Heart left ventricle (tissue), 13 donors: ENCODE measurements around the gene GRIP2.

ENCODE experiments used
- CTCF ChIP-seq, 12 donors: fragments of 200-600 bp; sonication (generic) in 4 of 12; IDR thresholded peaks; one replicate each; pipeline versions ENCODE4 v1.5.0 to v1.8.0; 2018 to 2022; ENCODE audit warnings: antibody characterized with exemption in 12 of 12, mild to moderate bottlenecking in 5 of 12
- POLR2A ChIP-seq, 2 donors: fragments of 450-650 bp; IDR thresholded peaks; one replicate each; pipeline ENCODE4 v1.6.1; 2017; ENCODE audit warnings: antibody characterized with exemption in 2 of 2, mild to moderate bottlenecking in 2 of 2, moderate library complexity in 2 of 2
- donor health status: ischemic (EF 13 %, LVEDD 7.1; RV severe dilation, severe dysfunction).
- donor health status: DM: no; HTN: yes; CAD: no.
- donor health status: DM: no; HTN: no; CAD: no.
- donor health status: ischemic (EF 25% LVEDD 6.9; RV normal size, moderate dysfunction).
- donor health status: ischemic (EF 25% LVEDD 5.7; RV mildly dilated, moderate dysfunction).
- donor health status: ischemic (EF 35%, LVEDD 5.7; RV mildly dilated, moderate dysfunction).
- donor health status: nonischemic (EF 11% LVEDD 7.7; RV severe dilation, severe dysfunction).
- donor health status: DM: yes; HTN: yes; CAD: no.
- donor health status: PGD.
- donor health status: ischemic (EF 29% LVEDD 5.4; RV normal size, mild dysfunction).
- donor health status: nonischemic (EF 23%, LVEDD 6.1; RV moderate dilation, normal function).

GRCh38 chr3:14502472-14502871 is 37.7 kb downstream of the GRIP2 start:
- TF ChIP-seq CTCF (IDR thresholded peaks at IDR 0.05) (no peak), POLR2A (IDR thresholded peaks at IDR 0.05) (no peak)
